Neural cell (in vitro differentiated cells): ENCODE results near the gene FAM25G. TPM values are rescaled to one million over a fixed set of nuclear protein-coding genes. Genes with fewer than 3 reads are reported as not detected.
"Not testable (repeated sequence)": the region's sequence is repeated elsewhere in the genome, so short reads cannot be mapped to it uniquely, and the experiment has no call there.

Experiments used
- H2AFZ ChIP-seq: fragments of 200-600, 300-800 bp; sonication (generic), shearing (Covaris generic); 2 replicates; pipeline ENCODE4 v1.6.0; 2014; ENCODE audit warnings: low read depth, mild to moderate bottlenecking, antibody characterized with exemption, low read length, moderate library complexity
- H3F3A ChIP-seq: fragments of 200-600 bp; shearing (Covaris generic); 2 replicates; pipeline ENCODE4 v1.6.1; 2016; ENCODE audit warnings: mild to moderate bottlenecking, moderate library complexity, mixed read lengths, antibody characterized with exemption, low read length; ENCODE audit not compliant: insufficient read depth, poor library complexity, severe bottlenecking
- H3K27ac ChIP-seq: fragments of 200-600, 300-800 bp; sonication (generic), shearing (Covaris generic); 2 replicates; pipeline ENCODE4 v1.5.1; 2014; ENCODE audit warnings: mild to moderate bottlenecking, low read length, moderate library complexity
- H3K27me3 ChIP-seq: fragments of 300-800, 200-600 bp; sonication (generic), shearing (Covaris generic); 2 replicates; pipeline ENCODE4 v1.6.0; 2014; ENCODE audit warnings: mild to moderate bottlenecking, low read depth, low read length, moderate library complexity; ENCODE audit not compliant: insufficient read depth
- H3K36me3 ChIP-seq: fragments of 300-800, 200-600 bp; sonication (generic), shearing (Covaris generic); 2 replicates; pipeline ENCODE4 v1.5.1; 2014; ENCODE audit warnings: mild to moderate bottlenecking, antibody characterized with exemption, low read length, moderate library complexity; ENCODE audit not compliant: insufficient read depth
- H3K4me2 ChIP-seq: fragments of 300-800, 200-600 bp; sonication (generic), shearing (Covaris generic); 2 replicates; pipeline ENCODE4 v1.6.0; 2014; ENCODE audit warnings: mild to moderate bottlenecking, low read length
- H3K4me3 ChIP-seq: fragments of 300-800, 200-600 bp; sonication (generic), shearing (Covaris generic); 2 replicates; pipeline ENCODE4 v1.5.1; 2014; ENCODE audit warnings: mild to moderate bottlenecking, low read length, moderate library complexity
- H3K79me2 ChIP-seq: fragments of 200-600 bp; shearing (Covaris generic); replicated peaks from 2 replicates; pipeline ENCODE4 v1.6.0; 2014; ENCODE audit warnings: mild to moderate bottlenecking, low read length, moderate library complexity; ENCODE audit not compliant: insufficient read depth
- H3K9ac ChIP-seq: fragments of 300-800, 200-600 bp; sonication (generic), shearing (Covaris generic); 2 replicates; pipeline ENCODE4 v1.6.1; 2016; ENCODE audit warnings: mild to moderate bottlenecking, low read length, mixed read lengths
- H3K9me2 ChIP-seq: fragments of 200-600 bp; shearing (Covaris generic); 2 replicates; pipeline ENCODE4 v1.6.1; 2016; ENCODE audit warnings: mild to moderate bottlenecking, low read length, mixed read lengths; ENCODE audit not compliant: insufficient read depth
- H3K9me3 ChIP-seq: fragments of 200-600, 300-800 bp; sonication (generic), shearing (Covaris generic); 2 replicates; pipeline ENCODE4 v1.6.1; 2016; ENCODE audit warnings: mild to moderate bottlenecking, mixed run types, low read length, moderate library complexity, mixed read lengths
- H4K20me1 ChIP-seq: fragments of 200-600 bp; shearing (Covaris generic); 2 replicates; pipeline ENCODE4 v1.6.1; 2016; ENCODE audit warnings: mild to moderate bottlenecking, mixed run types; ENCODE audit not compliant: insufficient read depth
- polyA plus RNA-seq: library from polyadenylated mRNA; depleted of rRNA; stranded (reverse); fragments of >200 nt; gene quantifications from 2 replicates; pipeline ENCODE4 v1.2.3, GENCODE V29; 2014

Gene FAM25G
- polyA plus RNA-seq, 1 donor from 2014 or later, result not detected

DNA sequence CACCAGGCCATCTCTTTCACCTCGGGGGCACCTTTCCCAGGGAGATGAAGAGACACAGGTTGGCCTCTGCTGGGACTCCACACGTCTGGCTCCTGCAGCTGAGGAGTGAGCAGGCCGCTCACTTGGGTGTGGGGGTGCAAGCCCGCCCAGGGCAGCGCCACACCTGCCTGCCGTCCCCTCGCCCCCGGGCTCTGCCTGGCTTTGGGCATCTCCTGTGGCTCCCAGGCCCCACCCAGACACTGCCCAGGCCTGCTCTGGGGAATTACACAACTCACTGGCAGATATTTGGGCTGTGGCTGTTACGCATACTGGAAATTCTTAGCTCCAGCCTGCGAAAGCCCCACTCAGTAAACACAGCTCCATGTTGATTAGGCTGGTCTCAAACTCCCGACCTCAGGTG is 7.6 kb downstream of the FAM25G start, which contains the start of gene ANXA8:
Gene ANXA8 (minus strand): TSS at position 193 of the 400 bp plus-strand sequence. CDS start 182 bp downstream, at position 11.
- H3K4me2 ChIP-seq, H3K27ac ChIP-seq, H3K4me3 ChIP-seq, H3F3A ChIP-seq, H3K9me2 ChIP-seq, H4K20me1 ChIP-seq, H3K9ac ChIP-seq, H3K36me3 ChIP-seq, H3K79me2 ChIP-seq, H2AFZ ChIP-seq, H3K27me3 ChIP-seq, H3K9me3 ChIP-seq: not testable (repeated sequence)

DNA sequence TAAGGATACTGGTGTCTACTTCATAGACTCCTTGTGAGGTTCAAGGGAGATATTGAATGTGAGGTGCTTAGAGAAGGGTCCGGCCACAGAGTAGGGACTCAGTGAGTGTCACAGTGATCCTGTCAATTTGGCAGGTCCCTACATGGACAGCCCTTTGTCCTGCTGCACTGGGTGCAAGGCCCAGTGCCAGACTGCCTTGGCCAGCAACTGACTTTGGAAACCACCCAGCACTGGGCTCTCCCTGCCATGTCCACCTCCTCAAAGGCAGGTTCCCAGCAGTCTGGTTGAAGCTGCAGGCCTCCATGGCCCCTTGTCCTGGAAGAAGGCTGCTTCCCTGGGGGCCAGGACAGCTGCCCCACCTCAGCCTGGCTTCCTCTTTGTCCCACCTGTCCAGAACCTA is 9.1 kb downstream of the FAM25G start:
- not testable (repeated sequence) for H3K27ac ChIP-seq, H4K20me1 ChIP-seq, H3K9me3 ChIP-seq, H3K9me2 ChIP-seq, H2AFZ ChIP-seq, H3K79me2 ChIP-seq, H3K4me2 ChIP-seq, H3K27me3 ChIP-seq, H3K4me3 ChIP-seq, H3F3A ChIP-seq, H3K9ac ChIP-seq, H3K36me3 ChIP-seq

DNA sequence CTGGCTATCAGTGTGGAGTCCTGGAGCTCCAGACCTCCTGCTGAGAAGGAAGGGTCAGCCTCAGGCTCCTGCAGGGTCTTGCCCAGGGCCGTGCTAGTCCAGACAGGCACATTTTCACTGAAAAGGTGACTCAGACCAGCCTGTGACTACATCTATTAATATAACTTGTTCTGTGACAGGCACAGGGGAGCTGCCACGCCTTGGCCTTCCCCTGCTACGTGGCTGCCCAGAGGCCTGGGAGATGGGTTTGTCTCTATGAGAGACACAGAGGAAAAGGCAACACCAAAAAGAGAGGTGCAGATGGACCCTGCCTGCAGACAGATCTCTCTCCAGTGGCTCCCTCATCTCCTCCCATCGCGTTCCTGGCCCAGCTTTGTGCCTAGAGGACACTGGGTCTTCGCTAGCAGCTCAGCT is 9.7 kb downstream of the FAM25G start:
- not testable (repeated sequence) for H3K9ac ChIP-seq, H3K4me3 ChIP-seq

DNA sequence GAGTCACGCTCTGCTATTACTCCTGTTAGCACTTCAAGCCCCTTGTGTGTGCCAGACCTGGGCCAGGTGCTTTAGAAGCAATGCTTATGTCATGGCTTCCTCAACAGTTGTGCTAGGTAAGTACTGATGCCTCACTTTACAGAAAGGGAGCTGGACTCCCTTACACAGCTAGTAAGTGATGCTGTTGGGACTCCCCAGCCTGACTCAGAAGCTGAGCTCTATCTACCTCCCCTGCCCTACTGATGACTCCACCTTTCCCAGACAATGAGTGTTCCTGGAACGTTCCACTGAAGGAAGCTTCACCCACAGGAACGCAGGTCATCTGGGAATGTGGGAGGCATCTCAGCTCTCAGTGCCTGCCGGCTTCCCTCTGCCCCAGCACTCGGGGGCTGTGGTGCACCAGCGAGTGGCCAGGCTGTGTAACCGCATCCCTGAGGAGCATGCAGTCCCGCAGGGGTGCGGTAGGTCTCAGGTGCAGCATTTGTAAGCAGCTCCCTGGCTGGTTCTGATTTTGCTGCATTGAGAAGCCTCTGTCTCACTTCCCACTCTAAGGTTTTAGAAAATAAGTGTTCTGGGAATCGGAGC is 10.2 kb downstream of the FAM25G start:
- not testable (repeated sequence) for H4K20me1 ChIP-seq, H3K27me3 ChIP-seq, H3K9me2 ChIP-seq, H3K9ac ChIP-seq, H3K4me3 ChIP-seq, H3F3A ChIP-seq, H3K9me3 ChIP-seq, H3K36me3 ChIP-seq, H3K4me2 ChIP-seq, H3K79me2 ChIP-seq, H2AFZ ChIP-seq, H3K27ac ChIP-seq

More for the DNA sequence above, 9.7 kb downstream of the FAM25G start:
- H3K27me3 ChIP-seq, H2AFZ ChIP-seq, H3K27ac ChIP-seq, H3F3A ChIP-seq, H4K20me1 ChIP-seq, H3K4me2 ChIP-seq, H3K36me3 ChIP-seq, H3K79me2 ChIP-seq, H3K9me2 ChIP-seq, H3K9me3 ChIP-seq: not testable (repeated sequence)

DNA sequence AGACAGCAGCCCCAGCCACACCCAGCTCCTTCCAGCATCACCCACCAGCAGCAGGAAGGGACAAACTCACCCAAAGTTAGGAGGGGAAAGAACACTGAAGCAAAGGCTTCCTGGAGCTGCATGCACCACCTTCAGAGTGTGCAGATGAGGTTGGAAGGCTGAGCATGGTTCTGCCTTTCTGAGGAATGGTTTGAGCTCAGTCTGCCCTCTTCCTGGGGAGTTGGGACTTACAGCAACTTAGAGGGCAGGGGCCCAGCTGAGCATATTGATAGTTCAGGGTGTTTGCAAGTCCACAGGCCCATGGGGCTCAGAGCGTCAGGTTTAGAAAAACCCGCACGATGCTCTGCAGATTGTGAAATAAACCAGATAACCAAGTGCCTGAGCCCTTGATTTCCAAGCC is 11.4 kb downstream of the FAM25G start:
- H2AFZ ChIP-seq, H3K4me2 ChIP-seq, H3K27ac ChIP-seq, H3F3A ChIP-seq, H3K27me3 ChIP-seq, H3K9ac ChIP-seq, H3K79me2 ChIP-seq, H4K20me1 ChIP-seq, H3K9me3 ChIP-seq, H3K9me2 ChIP-seq, H3K4me3 ChIP-seq, H3K36me3 ChIP-seq: not testable (repeated sequence)

DNA sequence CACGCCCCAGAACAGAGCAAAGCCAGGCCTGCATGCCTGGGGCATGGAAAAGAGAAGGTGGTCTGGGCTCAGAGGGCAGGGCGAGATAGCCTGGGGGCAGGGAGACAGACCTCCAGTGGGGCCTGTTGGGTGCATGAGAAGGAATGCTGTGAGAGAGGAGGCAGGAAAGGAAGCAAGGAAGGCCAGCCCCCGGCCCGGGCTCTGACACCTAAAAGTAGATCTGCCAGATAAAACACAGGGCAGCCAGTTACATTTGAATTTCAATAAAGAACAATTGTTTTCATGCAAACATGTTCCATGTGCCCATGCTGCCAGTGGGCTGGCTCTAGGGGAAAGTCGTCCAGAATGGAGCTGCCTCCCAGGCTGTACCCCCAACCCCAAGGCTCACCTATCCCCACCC is 13.4 kb downstream of the FAM25G start:
- H3K27ac ChIP-seq, H3K36me3 ChIP-seq, H2AFZ ChIP-seq: not testable (repeated sequence)

DNA sequence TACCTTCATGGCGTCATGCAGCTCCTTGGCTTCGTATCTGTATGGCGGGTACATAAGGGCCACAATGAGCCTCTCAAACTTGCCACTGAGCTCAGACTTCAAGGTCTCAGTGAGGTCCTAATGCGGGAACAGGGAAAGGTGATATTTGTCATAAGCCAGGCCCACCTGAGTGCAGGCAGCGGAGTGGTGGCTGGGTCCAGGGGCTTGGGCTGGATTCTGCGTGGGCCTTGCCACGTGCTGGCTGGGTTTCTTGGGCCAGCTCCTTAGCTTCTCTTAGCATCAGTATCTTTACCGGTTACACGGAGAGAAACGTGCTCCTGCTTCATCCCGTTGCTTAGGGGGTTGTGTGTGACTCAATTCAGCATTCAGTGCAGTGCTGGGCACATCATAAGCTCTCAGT is 14.4 kb downstream of the FAM25G start:
- not testable (repeated sequence) for H3K4me3 ChIP-seq, H4K20me1 ChIP-seq, H3K4me2 ChIP-seq, H3K9ac ChIP-seq, H3K9me2 ChIP-seq, H2AFZ ChIP-seq, H3F3A ChIP-seq, H3K27ac ChIP-seq, H3K79me2 ChIP-seq, H3K36me3 ChIP-seq, H3K9me3 ChIP-seq, H3K27me3 ChIP-seq

More for the DNA sequence above, 13.4 kb downstream of the FAM25G start:
- H3K9me2 ChIP-seq, H3K27me3 ChIP-seq, H3F3A ChIP-seq, H3K4me2 ChIP-seq, H3K9ac ChIP-seq, H3K4me3 ChIP-seq, H4K20me1 ChIP-seq, H3K9me3 ChIP-seq, H3K79me2 ChIP-seq: not testable (repeated sequence)

DNA sequence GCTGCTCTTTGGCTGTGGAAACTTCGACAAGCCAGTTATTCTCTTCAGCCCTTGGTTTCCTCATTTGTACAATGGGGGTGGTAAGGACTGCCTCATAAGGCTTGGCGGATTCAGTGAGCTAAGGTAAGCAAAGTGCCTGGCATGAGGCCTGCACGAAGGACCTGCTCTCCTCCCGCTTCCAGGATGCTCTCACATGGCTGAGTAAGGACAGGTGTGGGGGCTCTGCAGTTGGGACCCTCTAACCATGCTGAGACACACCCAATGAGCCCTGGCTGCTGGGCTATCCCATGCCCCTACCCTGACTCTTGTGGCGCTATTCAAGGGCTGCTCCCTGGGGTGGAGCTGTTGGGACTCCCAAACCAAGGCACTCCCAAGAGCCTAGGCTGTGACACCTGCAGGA is 16.4 kb downstream of the FAM25G start:
- H3K27me3 ChIP-seq, H3K9me3 ChIP-seq, H3K79me2 ChIP-seq, H3K4me2 ChIP-seq, H4K20me1 ChIP-seq, H2AFZ ChIP-seq, H3K36me3 ChIP-seq, H3K9ac ChIP-seq, H3K27ac ChIP-seq, H3K4me3 ChIP-seq, H3F3A ChIP-seq, H3K9me2 ChIP-seq: not testable (repeated sequence)
